Measurements from ENCODE around the gene RRM2.
"Not testable (repeated sequence)": the region's sequence is repeated elsewhere in the genome, so short reads cannot be mapped to it uniquely, and the experiment has no call there.

Gene RRM2

DNA sequence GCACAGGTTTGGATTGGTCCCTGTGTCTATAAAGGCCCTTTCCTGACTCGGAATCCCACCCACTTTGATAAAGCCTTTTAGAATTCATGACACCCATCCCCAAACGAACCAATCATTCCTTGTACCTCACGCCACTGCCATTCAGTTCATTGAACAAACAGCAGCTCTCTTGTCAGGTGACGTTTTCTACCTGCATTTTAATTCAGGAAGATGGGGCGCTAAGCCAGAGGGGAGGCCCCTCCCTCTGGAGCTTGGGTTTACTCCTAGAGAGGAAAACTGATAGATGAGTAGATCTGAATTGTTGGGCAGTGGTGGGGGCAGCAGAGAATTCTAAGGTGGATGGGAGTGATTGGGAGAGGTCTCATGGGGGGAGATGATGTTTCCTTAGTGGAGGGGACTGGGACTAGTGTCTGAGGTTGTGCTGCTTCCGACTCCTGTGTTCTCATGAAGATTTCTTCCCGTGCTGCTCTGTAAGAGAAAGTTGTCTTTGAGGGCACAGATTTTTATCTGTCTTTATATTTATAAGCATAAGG lies 9.6 kb downstream of the RRM2 start:
- DNase-seq (ENCODE audit: low read depth in 2 of 2), result no peak

DNA sequence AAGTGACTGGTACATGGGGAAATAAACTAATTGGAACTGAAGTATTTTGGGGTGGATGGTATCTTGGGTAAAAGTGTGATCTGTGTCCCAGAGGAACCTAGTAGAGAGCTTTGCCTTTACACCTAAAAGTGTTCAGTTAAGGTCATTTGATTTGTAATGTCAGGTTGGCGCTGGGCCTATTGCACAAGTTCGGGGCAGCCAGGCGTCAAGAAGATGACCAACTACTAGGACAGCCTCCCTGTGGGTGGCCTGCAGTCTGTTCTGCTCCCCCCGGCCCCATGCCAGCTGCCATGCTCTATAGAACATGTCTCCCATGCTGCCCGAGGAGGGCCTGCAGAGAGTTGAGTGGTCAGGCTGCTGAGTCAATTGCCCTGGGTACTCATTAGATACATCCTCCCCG lies 10.1 kb downstream of the RRM2 start:
- DNase-seq (ENCODE audit: low read depth in 2 of 2), result no peak

DNA sequence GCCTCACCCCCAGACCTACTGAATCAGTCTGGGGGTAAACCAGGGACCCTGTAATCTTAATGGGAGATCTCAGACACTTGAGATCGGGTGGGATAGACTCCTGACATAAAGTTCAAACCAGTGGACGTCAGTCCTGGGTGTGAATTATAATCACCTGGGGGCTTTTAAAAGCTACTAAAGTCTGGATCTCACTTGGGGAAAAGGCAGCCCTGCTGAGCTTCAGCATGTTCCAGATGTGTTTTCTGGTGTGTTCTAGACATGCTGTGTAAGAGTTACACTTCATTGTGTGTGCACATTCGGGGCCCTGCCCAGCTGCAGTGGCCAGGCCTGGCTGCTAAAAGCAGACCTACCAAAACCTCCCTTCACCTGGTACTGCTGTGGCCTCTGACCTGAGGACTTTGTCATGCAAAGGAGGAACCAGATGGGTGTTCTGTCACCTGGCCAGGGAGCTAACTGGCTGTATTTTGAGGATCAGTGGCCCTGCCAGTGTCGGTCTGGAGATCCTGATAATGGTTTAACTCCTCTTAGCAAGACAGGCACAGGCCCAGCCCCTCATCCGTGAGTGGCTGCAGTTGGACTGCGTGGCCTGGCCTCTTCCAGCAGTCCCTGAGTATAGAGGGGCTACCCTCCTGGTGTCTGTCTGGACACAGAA lies 10.6 kb downstream of the RRM2 start:
- DNase-seq (ENCODE audit: low read depth in 2 of 2), result no peak

DNA sequence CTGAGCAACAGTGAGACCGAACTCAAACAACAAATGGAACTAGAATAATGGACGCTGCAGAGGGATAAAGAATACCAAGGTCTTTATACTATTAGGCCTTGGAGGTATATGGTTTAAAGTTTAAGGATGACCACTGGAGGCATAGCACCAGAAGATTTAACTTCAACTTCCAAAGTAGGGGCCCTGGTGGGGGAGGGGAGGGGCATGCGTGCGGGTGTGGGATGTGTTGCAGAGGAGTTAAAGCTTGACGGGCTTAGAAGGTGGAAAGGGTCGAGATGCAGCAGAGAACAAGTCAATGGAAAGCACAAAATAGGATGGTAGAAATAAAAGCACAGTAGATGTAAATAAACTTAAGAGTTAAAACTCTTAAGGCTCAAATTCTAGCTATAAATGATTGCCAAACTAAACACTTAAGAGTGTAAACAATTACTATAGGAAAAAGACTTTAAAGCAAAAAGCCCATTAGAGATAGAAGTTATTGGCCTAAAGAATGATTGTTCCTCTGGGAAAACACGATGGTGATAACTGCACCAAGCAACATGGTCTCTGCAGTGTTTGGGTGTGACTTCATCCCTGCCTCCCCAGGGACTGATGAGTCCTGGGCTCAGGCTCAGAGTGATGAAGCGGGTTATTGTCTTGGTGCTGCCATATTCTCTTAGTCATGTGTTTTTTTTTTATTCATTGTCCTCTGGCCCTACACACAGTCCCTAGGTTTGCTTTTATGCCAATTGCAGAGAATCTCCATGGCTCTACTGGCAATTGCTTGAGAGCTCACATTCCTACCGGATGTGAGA lies 13.0 kb downstream of the RRM2 start:
- DNase-seq (ENCODE audit: low read depth in 2 of 2), result no peak

DNA sequence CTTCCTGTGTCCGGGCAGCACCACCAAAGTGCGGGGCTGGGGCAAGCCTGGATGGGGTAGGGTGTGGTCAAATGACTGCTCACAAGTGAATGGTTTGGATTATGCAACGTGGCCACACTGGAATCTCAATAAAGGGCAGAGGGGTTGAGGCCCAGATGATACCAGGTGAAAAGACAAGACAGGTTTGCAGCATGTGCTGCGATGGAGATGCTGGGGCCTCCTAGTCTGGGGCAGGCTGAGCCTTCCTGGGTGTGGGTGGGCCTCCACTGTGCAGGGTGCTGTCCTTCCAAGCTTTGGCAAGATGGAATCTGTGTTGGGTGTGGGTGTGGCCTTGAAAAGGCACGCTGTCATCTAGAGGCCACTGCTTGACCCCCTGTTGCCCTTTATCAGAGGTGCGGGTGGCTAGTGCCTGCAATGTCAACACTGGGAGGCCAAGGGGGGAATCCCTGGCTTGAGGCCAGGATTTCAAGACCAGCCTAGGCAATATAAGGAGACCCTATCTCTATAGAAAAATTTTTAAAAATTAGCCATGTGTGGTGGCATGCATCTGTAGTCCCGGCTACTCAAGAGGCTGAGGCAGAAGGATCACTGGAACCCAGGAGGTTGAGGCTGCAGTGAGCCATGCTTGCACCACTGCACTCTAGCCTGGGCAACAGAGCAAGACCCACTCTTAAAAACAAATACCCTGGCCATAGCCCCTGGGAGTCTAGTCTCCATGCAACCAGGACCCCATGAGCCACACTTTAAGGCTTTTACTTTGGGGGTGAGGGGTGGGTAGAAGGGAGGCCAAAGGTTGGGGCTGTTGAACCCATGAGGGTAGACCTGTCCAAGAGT lies 13.8 kb downstream of the RRM2 start:
- DNase-seq (ENCODE audit: low read depth in 2 of 2), result no peak

DNA sequence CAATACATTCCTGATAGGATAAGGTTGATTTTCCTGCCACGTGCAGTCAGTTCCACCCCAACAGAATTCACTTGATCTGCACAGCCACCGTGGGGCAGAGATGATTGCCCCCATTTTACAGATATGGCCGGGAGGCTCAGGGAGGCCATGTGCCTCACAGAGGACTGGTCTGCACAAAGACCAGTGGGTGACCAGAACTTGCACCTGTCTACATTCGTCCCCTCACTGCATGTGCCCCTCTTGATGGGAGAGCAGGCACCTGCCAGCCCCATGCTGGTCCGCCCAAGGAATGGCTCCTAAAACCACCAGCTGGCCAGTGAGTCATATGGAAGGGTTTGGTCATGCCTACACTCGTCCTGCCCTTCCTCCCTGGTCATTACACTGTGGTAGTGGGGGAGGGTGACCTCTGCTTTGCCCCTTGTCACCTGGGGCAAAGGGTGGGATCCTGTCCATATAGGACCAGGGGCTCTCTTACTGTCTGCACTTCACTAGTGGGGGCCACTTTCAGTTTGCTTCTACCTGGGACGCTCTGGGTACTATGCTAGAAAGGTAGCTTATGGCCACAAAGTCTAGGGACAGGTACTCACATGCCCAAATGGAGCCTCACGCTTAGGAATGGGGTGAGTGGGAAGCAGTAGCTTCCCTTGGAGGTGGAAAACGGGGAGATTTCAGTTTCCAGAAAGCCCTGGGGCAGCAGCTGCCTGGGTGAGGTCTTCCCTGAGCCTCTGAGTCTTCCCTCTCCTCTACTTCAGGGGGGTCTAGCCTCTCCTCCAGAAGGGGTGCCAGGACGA lies 14.7 kb downstream of the RRM2 start:
- DNase-seq (ENCODE audit: low read depth in 2 of 2), result no peak

DNA sequence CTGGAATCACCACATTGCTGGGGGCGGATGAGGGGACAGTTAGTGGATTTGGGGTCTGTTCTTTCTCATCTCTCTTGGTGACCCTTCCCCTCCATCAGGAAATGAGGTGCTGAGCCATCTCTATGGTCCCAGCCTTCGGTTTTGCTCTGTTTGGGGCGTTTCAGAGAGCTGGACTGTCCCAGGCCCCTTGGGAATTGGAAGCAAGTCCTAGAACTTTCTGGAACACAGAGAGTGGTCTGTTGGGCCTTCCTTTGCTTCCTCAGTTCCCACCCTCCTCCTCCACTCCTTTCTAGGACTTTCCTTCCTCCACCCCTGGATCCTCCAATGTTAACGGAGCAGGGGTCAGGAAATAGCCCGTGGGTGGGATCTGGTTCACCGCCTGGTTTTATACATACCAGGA lies 17.0 kb downstream of the RRM2 start:
- no peak for DNase-seq (ENCODE audit: low read depth in 2 of 2)

DNA sequence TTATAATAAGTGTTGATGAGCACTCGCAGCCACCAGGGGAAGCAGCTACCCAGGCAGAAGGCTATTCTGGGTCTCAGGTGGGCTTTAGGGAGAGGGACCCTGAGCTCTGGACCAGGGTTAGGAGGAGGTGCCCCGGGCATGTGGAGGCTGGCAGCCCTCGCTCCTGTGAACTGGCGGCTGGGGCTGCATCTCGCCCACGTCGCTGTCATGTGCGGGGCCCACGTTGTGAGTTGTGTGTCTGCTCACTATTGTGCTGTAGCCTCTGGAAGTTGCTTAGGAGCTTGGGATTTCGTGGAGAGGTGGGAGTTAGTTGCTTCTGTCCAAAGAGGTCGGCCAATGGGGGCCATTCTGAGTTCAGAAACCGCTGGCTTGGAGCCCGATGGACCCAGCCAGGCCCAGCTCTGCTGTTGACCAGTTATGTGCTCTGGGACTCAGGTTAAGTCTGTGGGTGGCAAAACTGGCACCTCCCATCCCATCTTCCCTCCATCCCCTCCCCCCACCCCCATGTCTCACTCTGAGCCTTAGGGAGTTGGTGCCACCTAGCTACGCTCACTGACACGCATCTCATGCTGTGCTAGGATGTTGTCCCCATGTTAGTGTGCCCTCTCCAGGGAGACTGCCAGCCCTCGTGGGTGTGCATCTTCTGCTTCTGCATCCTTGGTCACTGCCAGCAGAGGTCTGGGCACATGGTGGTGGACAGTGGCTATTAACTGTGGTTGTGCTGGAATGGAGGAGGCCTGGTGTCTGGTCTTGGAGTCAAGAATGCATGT lies 18.5 kb downstream of the RRM2 start:
- DNase-seq (ENCODE audit: low read depth in 2 of 2), result no peak

DNA sequence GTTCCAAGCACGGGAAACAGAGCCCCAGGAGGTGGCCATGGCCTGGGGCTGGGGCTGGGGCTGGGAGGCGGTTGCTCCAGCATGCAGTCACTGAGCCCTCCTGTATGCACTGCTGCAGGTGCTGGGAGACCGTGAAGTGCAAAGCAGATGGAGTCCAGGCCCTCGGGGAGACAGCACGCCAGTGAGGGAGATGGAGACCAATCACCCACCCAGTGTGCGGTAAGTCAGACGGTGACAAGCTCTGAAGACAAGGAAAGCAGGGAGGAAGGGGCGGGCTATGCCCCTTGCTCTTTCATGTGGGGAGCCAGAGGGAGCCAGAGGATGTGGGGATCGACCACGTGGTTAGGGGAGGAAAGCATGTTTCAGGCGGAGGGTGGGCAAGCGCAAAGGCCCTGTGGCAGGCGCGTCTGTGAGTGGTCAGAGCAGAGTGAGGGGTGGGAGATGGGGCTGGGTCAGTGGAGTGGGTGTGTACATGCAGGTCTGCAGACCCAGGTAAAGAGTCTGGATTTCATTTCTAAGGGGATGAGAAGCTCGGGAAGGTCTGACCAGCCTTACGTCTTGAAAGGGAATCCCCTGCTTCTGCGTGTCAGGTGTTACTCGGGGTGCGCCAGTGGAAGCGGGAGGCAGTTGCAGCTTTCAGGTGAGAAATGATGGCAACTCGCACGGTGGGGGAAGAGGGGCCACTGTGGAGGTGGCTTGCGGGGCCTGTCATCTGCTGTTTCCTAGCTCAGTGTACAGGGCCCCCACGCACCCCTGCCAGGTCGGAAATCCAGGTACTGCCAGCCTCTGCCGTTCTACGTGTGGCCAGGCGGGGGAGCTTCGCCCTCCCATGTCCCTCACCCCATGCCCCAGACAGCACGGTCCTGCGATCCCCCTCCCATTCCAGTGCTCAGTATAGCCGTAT lies 19.4 kb downstream of the RRM2 start:
- DNase-seq (ENCODE audit: low read depth in 2 of 2), result no peak

DNA sequence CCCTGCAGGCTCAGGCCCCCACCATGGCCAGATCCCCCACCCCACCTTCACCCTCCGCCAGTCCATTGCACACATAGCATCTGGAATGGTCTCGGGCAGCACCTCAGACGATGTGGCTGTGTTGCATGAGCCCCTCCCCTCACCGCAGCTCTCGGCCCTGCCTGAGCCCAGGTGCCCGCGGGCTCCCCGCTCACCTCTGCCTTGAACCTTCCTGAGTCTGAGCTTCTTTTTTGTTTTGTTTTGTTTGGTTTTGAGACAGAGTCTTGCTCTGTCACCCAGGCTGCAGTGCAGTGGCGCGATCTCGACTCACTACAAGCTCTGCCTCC lies 20.1 kb downstream of the RRM2 start:
- no peak for DNase-seq (ENCODE audit: low read depth in 2 of 2)

DNA sequence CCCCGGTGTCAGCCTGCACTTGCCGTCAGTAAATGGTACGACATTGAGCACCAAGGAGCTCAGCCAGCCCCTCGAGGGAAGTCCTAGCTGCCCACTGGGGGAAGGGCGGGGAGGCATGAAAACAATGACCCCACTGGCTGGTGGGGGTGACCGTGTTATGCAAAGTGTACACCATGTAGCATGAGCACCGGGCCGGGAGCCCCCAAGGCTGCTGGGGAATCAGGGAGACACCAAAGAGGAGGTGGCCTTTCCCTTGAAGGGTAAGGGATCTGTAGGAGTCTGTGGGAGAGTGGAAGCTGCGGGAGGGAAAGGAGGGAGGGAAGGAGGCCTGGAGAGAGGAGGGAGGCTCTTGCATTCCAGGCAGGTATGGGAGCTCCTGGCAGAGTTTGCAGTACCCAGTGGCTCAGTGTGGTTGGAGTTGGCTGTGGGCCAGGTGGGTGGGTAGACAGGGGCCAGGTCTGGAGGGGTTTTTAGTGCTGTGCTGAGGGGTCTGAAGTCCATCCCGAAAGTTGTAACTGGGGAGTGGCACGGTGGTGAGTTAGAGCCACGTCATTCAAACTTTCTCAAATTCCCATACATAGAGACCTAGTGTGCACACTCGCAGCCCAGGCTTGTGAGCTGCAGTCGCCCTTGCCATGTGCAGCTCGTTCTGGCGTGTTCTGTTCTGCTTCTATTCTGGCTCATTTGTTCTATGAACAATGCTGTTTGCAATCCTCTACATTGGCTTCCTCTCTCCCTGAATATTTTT lies 22.4 kb downstream of the RRM2 start:
- no peak for DNase-seq (ENCODE audit: low read depth in 2 of 2)

DNA sequence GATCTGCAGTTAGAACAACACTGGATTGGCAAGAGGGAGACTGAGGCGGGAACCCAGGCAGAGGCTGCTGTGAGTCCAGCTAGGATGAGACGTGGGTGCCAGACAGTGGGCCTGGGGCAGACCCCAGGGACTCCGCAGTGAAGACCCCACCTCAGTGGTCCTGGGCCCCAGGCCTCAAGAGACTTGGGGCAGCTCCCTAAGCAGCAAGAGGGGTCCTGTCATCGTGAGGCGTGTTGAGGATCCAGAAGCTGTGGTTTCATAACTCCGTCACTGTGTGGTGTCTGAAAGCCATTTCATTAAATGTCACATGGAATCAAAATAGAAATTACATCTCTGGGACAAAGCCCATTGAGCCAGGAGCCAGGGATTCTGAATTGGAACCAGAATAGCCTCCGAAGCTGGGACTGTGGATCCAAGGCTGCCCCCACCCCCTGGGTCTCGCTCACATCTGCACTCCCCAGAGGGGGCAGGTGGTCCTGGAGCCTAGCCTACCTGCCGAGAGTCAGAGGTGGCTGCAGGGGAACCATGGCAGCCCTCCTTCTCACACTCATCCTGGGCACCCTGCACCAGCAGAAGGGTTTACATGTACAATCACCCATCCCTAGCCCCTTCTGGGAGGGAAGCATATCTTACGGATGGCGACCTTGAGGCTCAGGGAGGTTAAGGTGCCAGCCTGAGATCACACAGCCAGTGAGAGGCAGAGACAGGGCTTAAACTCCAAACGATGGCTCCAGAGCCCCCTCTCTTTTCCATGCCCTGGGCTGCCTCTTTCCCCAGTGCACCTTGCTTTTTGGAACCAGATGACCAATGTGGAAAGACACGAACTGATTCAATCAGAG lies 23.2 kb downstream of the RRM2 start:
- DNase-seq (ENCODE audit: low read depth in 2 of 2), result no peak

DNA sequence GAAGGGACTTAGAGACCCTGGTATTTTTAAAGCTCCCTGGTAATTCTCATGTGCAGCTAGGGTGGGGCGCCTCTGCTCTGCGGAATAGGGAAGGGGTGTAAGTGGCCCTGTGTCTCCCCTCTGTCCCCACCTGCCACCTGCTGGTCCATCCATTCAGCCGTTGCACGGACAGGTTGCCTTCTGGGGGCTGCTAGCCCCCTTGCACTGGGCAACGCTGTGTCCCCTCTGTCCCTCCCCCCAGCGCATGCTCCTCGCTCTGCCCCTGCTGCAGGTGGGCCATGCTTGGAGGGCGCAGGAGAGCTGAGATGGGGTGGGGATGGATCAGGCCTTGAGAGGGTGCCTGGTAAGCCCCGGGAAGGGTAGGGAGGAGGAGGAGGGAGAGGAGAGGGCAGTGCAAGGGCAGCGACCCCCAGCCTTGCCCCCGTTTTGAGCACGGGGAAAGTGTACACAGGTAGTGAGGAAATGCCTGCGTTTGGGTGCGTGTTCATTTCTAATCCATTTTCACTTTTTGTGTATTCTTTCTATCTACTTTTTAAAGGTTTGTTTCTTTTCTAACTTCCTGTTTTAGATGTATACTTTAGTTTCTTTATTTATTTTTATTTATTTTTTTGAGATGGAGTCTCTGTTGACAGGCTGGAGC lies 23.9 kb downstream of the RRM2 start:
- DNase-seq (ENCODE audit: low read depth in 2 of 2), result no peak

DNA sequence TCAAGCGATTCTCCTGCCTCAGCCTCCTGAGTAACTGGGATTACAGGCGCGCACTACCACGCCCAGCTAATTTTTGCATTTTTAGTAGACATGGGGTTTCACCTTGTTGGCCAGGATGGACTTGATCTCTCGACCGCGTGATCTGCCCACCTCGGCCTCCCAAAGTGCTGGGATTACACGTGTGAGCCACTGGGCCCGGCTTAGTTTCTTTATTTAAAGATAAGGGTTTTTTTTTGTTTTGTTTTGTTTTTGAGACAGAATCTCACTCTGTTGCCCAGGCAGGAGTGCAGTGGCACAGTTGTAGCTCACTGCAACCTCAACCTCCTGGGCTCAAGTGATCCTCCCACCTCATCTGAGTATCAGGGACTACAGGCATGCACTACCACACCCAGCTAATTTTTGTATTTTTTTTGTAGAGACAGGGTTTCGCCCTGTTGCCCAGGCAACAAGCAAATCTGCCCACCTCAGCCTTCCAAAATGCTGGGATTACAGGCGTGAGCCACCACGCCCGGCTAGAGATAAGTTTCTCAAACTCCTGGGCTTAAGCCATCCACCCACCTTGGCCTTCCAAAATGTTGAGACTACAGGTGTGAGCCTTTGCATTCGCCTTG lies 24.6 kb downstream of the RRM2 start:
- DNase-seq (ENCODE audit: low read depth in 2 of 2), result not testable (repeated sequence)

DNA sequence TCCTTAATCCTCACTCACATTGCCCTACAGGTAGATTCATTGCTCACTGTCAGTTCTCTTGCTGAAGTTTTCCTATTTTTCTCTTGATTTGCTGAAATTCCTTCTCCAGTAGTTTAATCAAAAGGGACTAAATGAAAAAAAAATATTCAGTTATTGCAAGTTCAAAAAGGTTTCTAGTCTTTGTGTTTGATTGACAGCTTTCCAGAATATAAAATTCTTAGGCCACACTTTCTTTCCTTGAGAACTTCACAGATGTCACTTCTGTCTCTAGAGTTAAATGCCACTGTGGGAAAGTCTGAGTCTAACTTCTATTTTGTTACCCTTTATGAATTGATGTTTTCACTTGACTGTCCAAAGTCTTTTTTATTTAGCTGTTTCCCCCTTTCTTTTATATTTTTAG lies 25.7 kb downstream of the RRM2 start:
- DNase-seq (ENCODE audit: low read depth in 2 of 2), result no peak

DNA sequence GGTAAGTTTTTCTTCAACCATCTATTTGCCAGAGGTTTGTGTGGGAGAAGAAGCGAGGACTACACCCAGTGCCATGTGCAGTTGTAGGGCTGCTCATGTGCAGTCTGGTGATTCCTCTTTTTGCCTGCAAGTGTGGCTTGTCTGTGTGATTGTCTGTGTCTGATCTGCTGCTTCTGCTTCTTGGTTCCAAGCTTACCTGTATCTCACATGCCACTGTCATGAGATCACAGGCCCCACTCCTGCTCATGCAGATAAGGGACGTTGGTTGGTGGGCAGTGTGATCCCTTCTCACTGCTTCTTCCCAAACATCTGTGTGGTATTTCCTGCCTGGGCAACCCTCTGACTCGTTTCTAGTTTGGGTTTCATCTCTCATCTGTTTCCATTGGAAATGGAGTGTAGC lies 27.1 kb downstream of the RRM2 start:
- no peak for DNase-seq (ENCODE audit: low read depth in 2 of 2)

DNA sequence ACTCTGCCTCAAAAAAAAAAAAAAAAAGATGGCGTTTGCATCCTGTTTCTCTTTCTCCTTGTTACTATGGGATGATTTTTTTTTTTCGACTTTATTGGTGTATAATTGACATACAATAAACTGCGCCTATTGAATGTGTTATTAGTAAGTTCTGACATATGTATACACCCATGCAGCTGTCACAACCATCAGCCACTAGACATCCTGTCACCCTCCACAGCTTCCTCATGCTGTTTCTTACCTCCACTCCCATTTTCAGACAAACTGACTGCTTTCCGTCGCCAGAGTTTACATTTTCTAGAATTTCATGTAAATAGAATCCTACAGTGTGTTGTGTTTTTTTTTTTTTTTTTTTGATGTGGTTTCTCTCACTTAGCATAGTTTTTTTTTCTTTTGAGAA lies 27.9 kb downstream of the RRM2 start:
- DNase-seq (ENCODE audit: low read depth in 2 of 2), result no peak

Measured in stimulated activated CD4-positive, alpha-beta T cell treated with anti-CD3 and anti-CD28 coated beads, Interleukin-1b, Interleukin-23, amount 100 ng/mL, for 1 hour (primary cell).